HL-60 (cell line): ENCODE measurements around the gene HRC.

Experiments used
- POLR2AphosphoS5 ChIP-seq: IDR thresholded peaks from 2 replicates; pipeline ENCODE4 v1.6.1; 2012; ENCODE audit warnings: low read depth
- TF ChIP-seq, protein P1 (sequence below): IDR thresholded peaks from one replicate; pipeline ENCODE4 v1.5.1; 2011; ENCODE audit warnings: low read length, control low read depth, inconsistent platforms; ENCODE audit not compliant: insufficient read depth

DNA sequence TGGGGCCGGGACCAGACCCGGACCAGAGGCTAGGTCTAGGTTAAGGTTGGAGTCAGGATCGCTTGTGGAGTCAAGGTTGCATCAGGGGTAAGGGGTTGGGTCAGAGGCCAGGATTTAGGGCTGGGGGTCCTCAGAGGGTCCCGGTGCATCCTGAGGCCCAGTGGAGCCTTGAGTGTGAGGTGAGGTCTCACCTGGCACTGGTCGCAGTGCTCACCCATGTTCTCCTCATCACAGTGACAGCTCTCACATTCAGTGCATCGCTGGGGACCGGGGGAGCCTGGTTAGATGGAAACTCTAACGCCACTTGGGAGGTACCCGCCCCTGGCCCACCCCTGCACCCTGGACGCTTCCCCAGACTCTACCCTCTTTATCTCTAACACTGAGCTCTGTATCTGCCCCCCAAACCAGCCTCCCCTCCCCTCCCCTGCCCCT, 3.1 kb downstream of the HRC start:
- TF ChIP-seq, protein P1, sequence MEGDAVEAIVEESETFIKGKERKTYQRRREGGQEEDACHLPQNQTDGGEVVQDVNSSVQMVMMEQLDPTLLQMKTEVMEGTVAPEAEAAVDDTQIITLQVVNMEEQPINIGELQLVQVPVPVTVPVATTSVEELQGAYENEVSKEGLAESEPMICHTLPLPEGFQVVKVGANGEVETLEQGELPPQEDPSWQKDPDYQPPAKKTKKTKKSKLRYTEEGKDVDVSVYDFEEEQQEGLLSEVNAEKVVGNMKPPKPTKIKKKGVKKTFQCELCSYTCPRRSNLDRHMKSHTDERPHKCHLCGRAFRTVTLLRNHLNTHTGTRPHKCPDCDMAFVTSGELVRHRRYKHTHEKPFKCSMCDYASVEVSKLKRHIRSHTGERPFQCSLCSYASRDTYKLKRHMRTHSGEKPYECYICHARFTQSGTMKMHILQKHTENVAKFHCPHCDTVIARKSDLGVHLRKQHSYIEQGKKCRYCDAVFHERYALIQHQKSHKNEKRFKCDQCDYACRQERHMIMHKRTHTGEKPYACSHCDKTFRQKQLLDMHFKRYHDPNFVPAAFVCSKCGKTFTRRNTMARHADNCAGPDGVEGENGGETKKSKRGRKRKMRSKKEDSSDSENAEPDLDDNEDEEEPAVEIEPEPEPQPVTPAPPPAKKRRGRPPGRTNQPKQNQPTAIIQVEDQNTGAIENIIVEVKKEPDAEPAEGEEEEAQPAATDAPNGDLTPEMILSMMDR = no peak
- no peak for TF ChIP-seq POLR2AphosphoS5
